AML-193 (cell line): ENCODE data around the gene C15orf40.
"Not testable (repeated sequence)": the region's sequence is repeated elsewhere in the genome, so short reads cannot be mapped to it uniquely, and the experiment has no call there.

ENCODE experiments used
- DNase-seq, 2 experiments: peaks; one replicate each; lab custom pipeline; 2025; lab: John Stamatoyannopoulos, UW

Gene C15orf40

GRCh38 chr15:83011271-83012075, at the start of gene C15orf40:
Gene C15orf40 (minus strand): TSS chr15:83011639. CDS start chr15:83011607, 32 bp downstream.
- peak; percentile 60 to 82 for DNase-seq

GRCh38 chr15:83057696-83058376, 46.4 kb upstream of the C15orf40 start:
- no peak for DNase-seq

GRCh38 chr15:83057002-83057401, 45.6 kb upstream of the C15orf40 start:
- no peak for DNase-seq

- no peak for DNase-seq
Observed at GRCh38 chr15:83053151-83053550, 41.7 kb upstream of the C15orf40 start.

- DNase-seq: no peak
Observed at GRCh38 chr15:83046558-83047127, 35.2 kb upstream of the C15orf40 start.

- DNase-seq: no peak
Observed at GRCh38 chr15:83044156-83044555, 32.7 kb upstream of the C15orf40 start.

GRCh38 chr15:83039206-83039605, 27.8 kb upstream of the C15orf40 start:
- no peak for DNase-seq

- DNase-seq: no peak
Observed at GRCh38 chr15:83036253-83036652, 24.8 kb upstream of the C15orf40 start.

- not testable (repeated sequence) for DNase-seq
Observed at GRCh38 chr15:83031234-83031633, 19.8 kb upstream of the C15orf40 start.

- DNase-seq: no peak
Observed at GRCh38 chr15:83030021-83030420, 18.6 kb upstream of the C15orf40 start.

- DNase-seq: no peak
Observed at GRCh38 chr15:83018436-83018835, 7.0 kb upstream of the C15orf40 start.

GRCh38 chr15:83016906-83017305, 5.5 kb upstream of the C15orf40 start:
- no peak for DNase-seq

- no peak for DNase-seq
Observed at GRCh38 chr15:83015361-83015760, 3.9 kb upstream of the C15orf40 start.

- no peak for DNase-seq
Observed at GRCh38 chr15:83014205-83014653, 2.8 kb upstream of the C15orf40 start.

GRCh38 chr15:83012636-83013035, 1.2 kb upstream of the C15orf40 start:
- peak; percentile 3 to 20 for DNase-seq

GRCh38 chr15:83012076-83012426, 612 bp upstream of the C15orf40 start:
- peak in 1 of 2 experiments; percentile 40 for DNase-seq

GRCh38 chr15:83010709-83011270, 649 bp downstream of the C15orf40 start:
- DNase-seq: peak; percentile 71 to 79

GRCh38 chr15:83000672-83001031, 10.8 kb downstream of the C15orf40 start:
- not testable (repeated sequence) for DNase-seq

- peak; percentile 72 to 77 for DNase-seq
Observed at GRCh38 chr15:82999905-83000671, 11.4 kb downstream of the C15orf40 start.

GRCh38 chr15:82999426-82999825, 12.0 kb downstream of the C15orf40 start:
- DNase-seq: no peak

GRCh38 chr15:82995938-82996337, 15.5 kb downstream of the C15orf40 start:
- DNase-seq: no peak

GRCh38 chr15:82995076-82995475, 16.4 kb downstream of the C15orf40 start:
- no peak for DNase-seq
